ENCODE measurements around the gene RNGTT. TPM values are rescaled to one million over a fixed set of nuclear protein-coding genes. Genes with fewer than 3 reads are reported as not detected.

Gene RNGTT
- 16.4 and 17.9 TPM in 2 replicates for total RNA-seq

GRCh38 chr6:88963139-88964090 is at the start of gene RNGTT:
RNGTT (minus strand) TSS chr6:88963618; CDS start chr6:88963409, 209 bp downstream.

Other genes with a start within 250 kb of the RNGTT start
- 41.9 and 78.1 TPM in 2 replicates for gene PNRC1, start 117.1 kb upstream of the RNGTT start, total RNA-seq
- gene SRSF12, start 154.5 kb upstream of the RNGTT start, total RNA-seq, result 0.03 and 0.33 TPM in 2 replicates
- gene PM20D2, start 182.4 kb upstream of the RNGTT start, total RNA-seq, result 2.1 and 5.0 TPM in 2 replicates

Measured in smooth muscle cell of the pulmonary artery (primary cell).